SKM-1 treated with dmso at 0.1 percent for 144 hours (cell line): Measurements from ENCODE around the gene DENND6B.

Experiments used
- DNase-seq: peaks from one replicate; lab custom pipeline; 2025; ENCODE audit not compliant: unreplicated experiment; lab: John Stamatoyannopoulos, UW

Gene DENND6B

DNA sequence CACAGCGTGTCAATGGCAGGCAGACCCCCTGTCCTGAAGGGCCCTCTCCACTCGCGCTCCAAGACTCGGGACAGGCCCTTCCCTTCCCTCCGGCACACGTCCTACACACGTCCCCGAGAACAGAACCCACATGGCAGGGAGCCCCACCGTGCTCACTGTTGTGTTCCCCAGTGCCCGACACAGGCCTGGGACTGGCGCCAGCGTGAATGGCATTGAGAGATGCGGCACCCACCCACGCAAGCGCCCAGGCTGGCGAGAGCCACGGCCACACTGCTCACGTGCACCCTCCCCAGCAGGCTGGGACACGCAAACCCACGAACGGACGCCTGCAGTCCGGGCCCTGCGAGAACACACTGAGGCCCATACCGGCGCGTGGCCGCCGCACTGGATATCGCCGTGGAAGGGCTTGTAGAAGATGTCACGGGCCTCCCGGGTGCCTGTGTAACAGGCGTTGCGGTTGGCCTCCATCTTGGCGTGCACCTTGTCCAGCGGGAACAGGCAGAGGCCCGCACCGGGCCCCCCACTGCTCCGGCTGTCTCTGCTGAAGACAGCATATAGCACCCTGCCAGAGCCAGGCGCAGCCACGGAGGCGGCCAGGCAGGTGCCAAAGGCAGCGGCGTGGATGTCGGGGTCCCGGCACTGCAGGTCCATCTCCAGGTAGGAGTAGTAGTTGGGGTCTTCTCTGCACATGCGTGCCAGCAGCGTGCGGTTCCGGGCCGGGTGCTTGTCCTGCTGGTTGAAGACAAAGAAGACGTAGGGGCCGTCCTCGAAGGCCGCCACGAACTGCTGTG, 37.5 kb downstream of the DENND6B start:
- DNase-seq: no peak

DNA sequence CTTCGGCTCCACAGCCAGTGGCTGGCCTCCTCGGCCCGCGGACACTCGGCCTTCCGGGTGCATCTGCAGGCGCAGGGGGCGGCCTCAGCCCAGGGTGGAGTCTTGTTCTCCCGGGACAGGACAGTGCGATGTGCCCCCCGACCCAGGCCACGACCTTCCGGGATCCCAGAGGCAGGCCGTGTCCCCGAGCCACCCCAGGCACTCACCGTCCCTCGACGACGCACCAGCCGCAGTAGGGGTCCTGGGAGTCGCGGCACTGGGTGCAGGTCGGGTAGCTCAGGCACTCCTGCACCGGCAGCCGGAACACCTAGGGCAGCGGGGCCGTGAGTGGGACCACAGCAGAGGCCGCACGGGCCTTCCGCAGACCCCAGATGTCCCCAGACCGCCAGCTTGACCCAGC, 39.1 kb downstream of the DENND6B start:
- no peak for DNase-seq

DNA sequence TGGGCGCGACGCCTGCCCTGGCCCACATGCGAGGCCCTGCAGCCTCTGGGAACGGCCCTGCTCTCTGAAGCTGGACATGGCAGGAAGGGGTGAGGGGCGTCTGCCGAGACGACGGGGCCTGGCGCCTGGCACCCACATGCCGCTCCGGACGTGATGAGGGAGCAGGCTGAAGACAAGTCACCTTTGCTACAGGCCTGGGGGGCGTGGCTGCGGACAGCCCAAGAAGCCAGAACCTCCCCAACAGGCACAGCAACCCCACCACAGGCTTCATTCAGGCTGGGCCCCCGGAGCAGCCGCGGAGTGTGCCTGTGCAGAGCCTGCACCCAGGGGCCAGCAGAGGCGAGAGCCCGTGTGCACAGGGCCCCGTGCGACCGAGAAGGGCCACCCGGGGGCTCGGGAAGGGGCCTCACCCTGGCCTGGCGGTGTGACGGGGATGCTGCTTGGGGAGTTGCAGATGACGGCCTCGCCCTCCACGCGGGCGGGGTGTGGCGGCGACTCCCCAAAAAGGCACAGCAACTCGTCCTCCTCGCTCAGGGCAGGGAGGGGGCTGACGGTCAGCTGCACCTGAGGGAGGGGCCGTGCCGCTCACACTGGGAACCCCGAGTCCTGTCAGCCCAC, 40.0 kb downstream of the DENND6B start:
- DNase-seq: no peak

DNA sequence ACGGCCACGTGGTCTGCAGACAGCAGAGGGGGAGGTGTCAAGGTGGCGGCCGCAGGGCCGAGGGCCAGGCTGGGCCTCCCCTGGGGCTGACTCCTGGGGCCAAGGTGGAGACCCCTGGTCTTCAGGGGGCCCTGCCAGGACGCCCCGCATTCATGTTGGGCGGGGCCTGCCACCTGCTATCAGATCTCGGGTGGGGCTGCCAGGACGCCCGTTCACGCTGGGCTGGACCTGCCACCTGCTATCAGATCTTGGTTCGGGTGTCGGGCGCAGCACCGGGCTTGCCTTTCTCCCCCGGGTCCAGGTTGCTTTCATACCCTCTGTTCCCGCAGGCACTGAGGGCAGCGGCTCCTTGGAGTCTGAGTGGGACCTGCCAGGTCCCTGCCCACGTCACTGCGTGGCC, 40.5 kb downstream of the DENND6B start:
- no peak for DNase-seq

DNA sequence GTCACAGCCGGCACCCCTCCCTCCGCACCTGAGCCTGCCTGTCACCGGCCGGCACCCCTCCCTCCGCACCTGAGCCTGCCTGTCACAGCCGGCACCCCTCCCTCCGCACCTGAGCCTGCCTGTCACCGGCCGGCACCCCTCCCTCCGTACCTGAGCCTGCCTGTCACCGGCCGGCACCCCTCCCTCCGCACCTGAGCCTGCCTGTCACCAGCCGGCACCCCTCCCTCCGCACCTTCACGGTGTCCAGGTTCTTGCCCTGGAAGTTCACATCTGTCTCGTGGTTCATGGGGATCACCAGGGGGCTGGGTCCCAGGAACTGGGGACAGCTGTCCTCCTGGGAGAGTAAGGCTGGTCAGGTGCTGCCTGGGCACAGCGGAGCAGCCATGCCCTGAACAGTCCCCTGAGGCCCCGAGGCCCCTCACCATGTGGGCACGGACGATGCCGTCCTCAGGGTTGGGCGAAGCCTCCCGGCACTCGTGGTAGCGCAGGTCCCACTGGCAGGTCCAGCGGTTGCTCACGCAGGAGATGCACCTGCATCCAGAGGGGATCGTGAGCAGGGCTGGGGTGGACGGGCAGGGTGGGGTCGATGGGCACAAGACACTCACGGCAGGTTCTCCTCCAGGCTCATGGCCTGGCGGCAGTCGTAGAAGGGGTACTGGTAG, 41.1 kb downstream of the DENND6B start:
- no peak for DNase-seq

DNA sequence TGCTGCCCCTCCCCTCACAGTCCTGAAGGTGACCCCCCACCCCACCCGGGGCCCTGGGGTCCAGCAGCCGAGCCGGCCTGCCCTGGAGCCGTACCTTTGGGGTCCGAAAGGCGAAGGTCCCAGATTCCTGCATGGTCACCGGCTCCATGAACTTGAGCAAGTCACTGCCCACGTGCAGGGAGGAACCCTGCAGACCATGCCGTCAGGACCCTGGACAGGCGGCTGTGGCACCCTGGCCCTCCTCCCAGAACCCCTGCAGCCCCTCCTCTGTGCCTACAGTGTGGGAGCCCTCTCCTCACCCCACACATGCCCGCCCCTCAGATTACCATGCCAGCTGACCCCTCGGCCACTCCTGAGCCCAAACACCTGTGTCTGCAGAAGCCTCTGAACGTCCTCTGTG, 42.3 kb downstream of the DENND6B start:
- no peak for DNase-seq

DNA sequence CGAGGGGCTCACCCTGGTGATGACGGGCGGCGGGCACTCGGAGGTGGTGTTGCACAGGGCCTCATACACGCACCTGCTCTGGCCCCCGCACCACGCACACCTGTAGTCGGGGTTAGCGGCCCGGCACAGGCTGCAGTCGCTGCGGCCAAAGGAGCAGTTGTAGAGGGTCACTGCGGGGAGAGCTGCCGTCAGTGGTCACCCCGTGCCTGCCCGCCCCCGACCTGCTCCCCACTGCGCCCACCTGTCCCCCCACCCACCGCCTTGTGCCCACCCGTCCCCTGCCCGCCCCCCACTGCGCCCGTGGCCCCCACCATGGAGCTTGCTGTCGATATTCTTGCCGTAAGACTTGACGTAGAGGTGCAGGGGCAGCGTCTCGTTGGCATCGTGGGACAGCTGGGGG, 43.0 kb downstream of the DENND6B start:
- DNase-seq: no peak

DNA sequence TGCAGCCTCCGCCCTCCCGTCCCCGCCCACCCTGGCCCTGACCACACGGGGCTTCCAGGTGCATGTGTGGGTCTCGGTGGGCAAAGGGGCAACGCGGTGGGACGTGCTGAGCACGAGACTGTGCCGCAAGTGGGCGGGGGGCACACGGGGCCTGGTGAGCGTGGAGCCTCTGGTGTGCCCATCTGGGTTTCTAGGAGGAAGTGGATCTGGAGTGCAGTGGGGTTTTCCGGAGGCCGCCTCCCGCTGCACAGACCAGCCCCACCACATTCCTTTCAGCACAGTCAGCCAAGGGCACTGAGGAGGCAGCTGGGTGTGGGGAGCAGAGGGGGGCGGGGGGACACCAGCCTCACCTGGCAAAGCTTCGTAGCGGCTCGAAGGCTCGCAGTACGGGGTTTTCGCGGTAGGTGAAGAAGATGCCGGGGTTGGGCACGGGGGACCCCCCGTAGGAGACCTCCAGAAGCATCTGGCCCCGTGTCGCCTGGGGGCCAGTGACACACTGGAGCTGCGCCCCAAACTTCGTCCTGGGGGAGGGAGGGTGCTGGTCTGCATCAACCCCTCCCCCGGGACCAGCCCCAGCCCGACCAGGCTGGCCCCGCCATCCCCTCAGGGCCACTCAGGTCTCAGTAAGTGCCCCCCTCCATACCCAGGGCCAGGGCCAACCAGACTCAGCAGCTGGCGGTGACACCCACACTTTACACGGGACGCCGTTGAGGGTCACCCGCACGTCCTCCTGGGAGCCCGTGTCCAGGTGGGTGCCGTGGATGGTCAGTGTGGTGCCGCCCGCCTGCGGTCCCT, 44.3 kb downstream of the DENND6B start:
- DNase-seq: no peak

DNA sequence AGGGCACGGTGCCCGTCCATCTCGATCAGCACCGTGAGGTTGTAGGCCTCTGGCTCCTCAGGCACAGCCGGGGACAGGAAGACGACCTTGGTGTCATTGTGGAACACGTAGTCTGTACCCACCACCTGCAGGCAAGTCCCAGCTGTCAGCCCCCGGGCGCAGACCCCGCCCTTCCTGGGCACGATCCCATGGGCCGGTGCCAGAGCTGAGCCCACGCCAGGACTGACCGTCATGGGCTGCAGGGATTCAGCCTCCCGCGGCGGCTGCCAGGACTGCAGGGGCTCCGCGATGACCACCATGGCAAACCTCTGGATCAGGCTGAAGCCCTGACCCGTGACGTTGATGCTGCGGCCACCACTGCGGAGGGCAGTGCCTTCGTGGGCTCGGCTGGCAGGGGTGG, 44.9 kb downstream of the DENND6B start:
- no peak for DNase-seq

DNA sequence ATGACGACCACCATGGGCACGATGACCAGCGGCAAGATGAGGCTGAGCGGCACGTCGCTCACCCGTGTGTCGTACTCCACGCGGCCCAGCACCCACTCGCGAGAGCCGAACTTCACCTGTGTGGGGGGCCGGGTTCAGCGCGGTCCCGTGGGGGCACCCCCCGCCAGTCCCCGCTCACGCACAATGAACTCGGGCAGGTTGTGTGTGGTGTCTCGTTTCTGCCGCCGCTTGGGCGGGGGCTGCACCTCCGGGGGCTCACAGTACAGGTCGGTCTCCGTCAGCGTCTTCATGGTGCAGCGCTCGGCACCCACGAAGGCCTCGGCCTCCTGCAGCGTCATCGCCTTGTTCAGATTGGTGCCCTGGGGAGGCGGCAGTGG, 45.4 kb downstream of the DENND6B start:
- DNase-seq: no peak

DNA sequence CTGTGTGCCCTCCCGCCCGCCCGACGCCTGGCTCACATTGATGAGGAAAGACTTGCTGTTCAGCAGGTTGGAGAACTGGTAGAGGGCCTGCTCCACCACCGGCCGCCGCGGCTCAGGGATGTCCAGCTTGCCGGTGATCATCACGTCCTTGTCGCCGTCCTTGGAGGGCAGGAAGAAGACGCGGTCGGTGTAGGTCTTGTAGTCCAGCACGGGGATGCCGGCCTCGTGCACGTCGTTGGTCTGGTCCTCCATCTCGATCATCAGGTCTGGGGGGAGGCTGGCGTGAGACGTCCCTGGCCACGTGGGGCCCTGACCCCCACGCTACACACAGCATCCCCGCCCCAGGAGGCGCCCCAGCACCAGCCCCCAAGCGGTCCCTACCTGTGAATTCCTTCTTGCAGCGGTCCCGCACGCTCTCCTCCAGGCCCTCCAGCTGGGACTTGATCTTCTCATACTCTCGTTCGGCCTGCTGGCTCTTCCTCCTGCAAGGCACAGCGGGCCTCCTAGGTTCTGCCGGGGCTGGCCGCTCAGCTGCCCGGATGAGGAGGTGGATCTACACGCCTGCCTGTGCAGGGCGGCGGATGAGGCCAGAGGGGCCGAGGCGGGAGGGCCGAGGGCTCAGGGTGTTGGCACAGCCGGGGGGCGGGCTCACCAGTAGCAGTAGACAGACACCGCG, 46.0 kb downstream of the DENND6B start:
- DNase-seq: no peak

DNA sequence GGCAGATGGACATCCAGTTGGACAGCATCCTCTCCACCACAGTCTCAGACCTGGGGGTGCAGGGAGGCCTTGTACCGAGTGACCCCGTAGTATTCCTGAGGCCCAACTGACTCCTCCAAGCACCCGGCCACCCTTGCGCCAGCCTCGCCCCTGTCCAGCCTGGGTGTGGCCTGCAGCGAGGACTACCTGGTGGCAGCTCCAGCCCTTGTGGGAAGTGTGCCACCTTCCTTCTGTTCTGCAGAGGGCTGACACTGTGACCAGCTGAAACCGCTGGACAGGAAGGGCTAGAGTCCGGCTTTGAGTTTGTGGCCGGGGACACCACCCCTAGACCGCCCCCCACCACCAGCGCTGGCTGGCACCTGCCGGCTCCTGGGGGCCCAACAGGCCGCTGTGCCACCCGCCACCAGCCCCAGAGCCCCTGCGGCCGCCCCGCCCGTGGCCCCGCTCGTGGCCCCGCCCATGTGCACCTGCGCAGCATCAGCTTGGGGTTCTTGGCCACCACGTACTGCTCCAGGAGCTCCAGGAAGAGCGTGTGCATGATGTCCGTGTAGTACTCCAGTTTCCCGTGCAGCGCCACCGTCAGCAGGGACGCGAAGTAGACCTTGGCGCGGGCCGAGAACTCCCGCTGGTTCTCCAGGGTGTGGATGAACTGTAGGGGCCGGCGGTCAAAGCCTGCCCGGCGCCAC, 46.6 kb downstream of the DENND6B start:
- DNase-seq: no peak

DNA sequence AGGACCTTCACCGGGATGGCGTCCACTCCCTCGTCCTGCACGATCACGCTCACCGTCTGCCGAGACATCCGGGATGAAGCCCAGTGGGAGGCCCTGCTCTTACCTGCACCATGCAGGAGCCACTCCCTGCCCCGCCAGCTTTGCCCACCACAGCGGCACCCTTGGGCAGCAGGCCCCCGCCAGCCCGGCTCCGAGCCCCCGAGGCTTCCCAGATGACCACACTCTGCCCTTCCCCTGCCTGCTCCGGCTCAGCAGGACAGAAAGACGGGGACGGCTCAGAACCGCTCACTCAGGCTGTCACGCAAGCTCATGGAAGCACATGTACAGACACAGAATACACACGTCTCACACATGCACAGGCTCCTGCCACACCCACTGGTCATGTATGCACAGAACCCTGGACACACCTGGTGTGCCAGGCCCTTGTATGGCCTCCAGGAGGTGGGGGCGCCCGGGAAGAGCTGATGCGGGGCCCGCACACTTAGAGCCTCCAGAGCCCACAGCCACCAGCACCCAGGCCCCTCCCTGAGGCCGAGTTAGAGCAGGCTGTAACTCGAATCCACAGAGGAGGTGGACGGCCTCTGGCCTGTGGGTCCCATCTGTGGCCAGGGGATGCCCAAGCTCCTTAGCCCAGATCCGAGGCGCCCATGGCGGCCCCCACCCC, 47.7 kb downstream of the DENND6B start:
- DNase-seq: no peak

DNA sequence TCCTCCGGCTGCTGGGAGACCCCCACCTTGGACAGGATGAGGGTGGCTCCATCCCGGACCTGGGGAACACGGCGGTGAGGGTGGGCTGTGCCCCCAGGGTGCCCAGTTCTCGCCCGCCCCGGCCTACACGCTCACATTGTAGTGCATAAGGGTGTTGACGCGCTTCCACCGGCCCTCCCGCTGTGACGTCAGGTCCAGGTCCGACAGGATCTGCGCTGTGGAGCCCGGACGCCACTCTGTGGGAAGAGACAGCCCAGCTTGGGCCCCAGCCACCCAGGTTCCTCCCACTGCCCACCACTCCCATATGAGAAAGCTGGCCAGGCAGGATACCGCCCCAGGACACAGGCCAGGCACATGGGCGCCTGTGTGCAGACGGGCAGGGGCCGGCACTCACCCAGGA, 48.4 kb downstream of the DENND6B start:
- no peak for DNase-seq

DNA sequence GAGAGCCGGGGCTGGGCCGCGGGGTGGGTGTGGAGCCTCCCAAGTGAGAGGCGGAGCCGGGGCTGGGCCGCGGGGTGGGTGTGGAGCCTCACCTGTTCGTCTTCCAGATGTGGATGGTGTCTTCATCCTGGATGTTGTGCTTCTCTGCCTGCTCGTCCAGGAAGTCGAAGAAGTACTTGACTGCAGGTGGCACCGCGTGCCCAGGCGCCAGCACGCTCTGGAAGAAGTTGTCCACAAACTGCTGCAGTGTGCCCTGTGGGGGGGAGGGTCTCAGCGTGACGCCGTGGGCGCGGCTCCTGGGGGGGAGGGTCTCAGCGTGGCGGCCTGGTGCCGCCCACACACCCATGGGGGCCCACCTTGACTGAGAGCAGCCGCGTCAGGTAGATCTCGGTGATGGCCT, 49.1 kb downstream of the DENND6B start:
- no peak for DNase-seq

DNA sequence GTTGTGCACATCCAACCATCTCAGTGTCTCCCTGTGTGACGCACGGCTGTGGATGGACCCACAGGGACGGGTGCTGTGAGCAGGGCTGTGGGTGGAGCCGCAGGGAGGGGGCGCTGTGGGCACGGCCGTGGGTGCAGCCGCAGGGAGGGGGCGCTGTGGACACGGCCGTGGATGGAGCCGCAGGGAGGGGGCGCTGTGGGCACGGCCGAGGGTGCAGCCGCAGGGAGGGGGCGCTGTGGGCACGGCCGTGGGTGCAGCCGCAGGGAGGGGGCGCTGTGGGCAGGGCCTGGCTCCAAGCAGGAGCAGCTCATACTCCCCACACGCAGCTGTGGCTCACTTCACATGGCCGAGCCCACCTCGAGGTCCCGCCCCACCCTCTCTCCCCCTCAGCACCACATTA, 50.7 kb downstream of the DENND6B start:
- peak; percentile 43 for DNase-seq

DNA sequence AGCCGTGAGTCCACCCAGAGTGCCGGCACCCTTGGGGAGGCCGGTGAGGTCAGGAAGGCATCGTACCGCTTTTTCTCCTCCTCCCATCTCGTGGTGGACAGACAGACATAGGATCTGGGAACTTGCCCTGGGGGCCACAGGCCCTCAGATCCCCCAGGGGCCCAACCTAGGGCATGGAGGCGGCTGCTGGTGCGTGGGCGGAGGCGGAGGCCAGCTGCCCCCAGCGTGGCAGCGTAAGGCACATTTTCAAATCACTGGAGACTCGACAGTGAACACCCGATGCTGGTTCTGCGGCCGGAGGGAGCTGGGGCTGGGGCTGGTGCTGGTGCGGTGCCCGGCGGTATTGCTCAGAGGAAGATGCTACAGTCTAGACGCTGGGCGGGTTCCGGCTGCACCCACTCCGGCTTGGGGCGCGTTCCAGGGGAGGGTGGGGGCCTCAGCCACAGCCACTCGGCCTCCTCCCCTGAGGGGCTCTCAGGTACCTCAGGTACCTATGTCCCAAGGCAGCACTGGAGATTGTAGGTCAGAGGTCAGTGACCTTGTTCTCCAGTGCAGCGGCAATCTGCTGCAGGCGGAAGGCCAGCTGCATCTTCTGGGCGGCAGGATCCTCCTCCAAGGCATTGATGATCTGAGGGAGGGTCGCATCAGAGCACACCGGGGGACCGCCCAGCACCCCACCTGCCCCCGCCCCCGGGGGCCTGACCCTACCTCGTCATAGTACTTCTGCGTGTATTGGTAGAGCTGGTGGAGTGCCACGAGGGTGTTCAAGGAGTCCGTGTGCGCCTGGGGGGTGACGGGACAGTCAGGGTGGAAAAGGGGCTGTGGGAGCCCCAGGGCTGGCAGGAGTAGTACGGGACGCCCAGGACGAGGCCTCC, 51.4 kb downstream of the DENND6B start:
- no peak for DNase-seq

DNA sequence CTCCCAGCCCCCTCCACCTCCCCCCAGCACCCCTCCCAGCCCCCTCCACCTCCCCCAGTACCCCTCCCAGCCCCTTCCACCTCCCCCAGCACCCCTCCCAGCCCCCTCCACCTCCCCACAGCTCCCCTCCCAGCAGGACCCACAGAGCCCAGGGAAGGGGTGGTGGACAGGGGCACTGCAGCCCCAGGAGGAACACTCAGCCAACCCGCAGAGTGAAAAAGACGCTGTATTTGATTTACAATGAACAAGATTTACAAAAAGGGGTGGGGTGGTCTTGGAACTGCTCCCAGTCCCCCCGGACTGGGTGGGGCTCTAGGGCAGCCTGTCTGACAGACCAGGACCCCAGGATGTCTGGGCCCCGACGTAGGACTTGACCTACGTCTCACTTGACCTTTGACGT, 52.0 kb downstream of the DENND6B start:
- no peak for DNase-seq

DNA sequence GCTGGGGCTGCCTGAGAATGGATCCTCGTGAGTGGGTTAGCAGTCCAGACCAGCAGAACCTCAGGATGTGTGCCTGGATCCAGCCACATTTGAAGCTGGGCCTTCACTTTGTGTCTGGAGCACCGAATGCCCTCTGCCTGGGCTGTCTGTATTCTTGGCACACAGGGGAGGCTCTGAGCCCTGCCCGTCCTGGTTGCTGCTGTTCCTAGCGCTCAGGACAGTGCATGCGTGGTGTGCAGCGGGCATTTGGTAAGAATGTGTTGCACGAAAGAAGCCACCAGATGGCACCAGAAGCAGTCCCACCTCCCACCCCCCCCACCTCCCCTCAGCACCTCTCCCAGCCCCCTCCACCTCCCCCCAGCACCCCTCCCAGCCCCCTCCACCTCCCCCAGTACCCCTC, 52.5 kb downstream of the DENND6B start:
- no peak for DNase-seq
